ENCODE data around the gene TBC1D5.

DNA sequence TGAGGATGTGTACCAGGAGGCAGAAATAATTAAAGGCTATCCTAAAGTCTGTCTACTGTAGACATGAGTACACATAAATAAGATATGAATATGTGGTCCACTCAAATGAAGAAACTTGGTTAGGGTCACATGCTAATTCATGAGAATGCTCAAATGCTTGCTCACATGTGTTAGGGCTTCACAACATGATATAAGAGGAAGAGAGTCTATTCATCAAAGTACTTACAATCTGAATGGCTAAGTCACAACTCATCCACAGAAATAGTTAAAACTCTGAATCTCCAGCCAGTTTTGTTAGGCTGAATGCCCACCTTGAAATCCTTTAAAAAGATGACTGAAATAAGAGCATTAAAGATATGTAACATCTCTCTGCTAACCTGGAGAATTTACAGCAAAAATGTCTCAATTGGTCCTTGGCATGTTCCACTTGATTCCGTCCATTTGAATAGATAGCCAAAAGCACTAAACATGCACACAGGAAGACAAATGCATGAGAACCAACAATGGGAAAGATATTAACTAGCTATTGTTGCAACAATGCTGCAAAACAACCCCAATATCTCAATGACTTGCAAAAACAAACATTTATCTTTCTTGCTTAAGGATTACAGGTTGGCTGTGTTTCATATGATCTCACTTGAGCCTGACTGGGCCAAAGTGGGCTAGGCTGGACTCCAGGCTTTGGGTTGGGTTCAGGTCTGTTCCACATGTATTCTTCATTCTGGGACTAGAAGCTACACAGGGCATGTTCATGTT is 10.6 kb upstream of the TBC1D5 start:
- TF ChIP-seq POLR2AphosphoS5 (IDR thresholded peaks at IDR 0.05; ENCODE audit: borderline replicate concordance, low read depth, low read length) (no peak), EZH2 (IDR thresholded peaks at IDR 0.05) (no peak)
